Measurements from ENCODE around the gene IFFO2.

DNA sequence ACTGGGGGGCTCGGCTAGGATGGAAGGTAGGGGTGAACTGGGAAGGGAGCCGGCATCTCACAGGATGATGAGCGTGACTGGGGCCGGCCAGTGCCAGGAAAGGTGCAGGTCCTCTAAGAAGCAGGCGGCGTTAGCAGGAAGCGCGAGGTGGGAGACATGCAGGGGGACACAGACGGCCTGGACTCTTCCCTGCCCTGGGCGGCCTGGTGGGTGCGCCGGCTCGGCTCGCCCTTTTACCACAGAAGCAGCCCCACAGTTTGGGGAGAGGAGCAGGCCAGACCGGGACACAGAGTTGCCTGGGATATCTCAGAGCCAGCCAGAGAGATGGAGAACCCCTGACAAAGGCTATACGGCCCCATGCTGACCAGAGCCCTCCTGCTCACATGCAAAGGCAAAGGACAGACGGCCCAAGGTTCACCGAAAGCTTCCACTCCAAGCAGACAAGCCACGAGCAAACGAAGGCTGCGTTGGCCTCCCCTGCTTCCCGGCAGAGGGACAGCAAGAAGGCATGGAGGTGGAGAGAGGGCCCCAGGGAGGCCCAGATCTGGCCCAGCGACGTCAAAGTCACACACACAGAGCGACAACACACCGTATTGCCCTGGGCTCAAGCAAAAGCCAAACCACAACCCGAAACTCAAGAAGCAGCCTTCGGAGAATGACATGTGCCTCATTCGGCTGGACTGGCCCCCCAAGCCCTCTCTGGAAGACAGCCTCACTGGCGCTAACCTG lies 39.2 kb downstream of the IFFO2 start:
- TF ChIP-seq, protein P1, sequence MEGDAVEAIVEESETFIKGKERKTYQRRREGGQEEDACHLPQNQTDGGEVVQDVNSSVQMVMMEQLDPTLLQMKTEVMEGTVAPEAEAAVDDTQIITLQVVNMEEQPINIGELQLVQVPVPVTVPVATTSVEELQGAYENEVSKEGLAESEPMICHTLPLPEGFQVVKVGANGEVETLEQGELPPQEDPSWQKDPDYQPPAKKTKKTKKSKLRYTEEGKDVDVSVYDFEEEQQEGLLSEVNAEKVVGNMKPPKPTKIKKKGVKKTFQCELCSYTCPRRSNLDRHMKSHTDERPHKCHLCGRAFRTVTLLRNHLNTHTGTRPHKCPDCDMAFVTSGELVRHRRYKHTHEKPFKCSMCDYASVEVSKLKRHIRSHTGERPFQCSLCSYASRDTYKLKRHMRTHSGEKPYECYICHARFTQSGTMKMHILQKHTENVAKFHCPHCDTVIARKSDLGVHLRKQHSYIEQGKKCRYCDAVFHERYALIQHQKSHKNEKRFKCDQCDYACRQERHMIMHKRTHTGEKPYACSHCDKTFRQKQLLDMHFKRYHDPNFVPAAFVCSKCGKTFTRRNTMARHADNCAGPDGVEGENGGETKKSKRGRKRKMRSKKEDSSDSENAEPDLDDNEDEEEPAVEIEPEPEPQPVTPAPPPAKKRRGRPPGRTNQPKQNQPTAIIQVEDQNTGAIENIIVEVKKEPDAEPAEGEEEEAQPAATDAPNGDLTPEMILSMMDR (IDR thresholded peaks at IDR 0.05 in 2 of 3, conservative IDR thresholded peaks at IDR 0.05 in 1 of 3; ENCODE audit: control insufficient read depth in 2 of 3, extremely low read depth in 1 of 3, insufficient read depth in 1 of 3, low read depth in 3 of 3, low read length in 3 of 3): no peak
- TF ChIP-seq HDAC2 (IDR thresholded peaks at IDR 0.05) (no peak), PML (IDR thresholded peaks at IDR 0.05; ENCODE audit: low read length) (no peak), SREBF1 (IDR thresholded peaks at IDR 0.05; ENCODE audit: low read length) (no peak), CEBPB (IDR thresholded peaks at IDR 0.05; ENCODE audit: borderline replicate concordance in 1 of 2, low read depth in 2 of 2, low read length in 2 of 2) (no peak), ATF7 (IDR thresholded peaks at IDR 0.05; ENCODE audit: low read depth) (no peak), TARDBP (IDR thresholded peaks at IDR 0.05; ENCODE audit: borderline replicate concordance) (no peak)

Data from GM12878 (cell line).